Liver (tissue), 9 donors: ENCODE data around the gene LRRC2. TPM values are rescaled to one million over a fixed set of nuclear protein-coding genes. Genes with fewer than 3 reads are reported as not detected.
A peak's percentile ranks its signal among the peaks of the same experiment; 100 is the strongest.

Source experiments
- DNase-seq: peaks from one replicate; pipeline ENCODE4 v3.0.0-alpha.2; 2017; ENCODE audit warnings: low spot score
- H3K27ac ChIP-seq, 2 donors: one replicate each; pipeline ENCODE4 v1.7.0; 2013; ENCODE audit warnings: inconsistent platforms in 2 of 2, low read length in 2 of 2, control low read depth in 1 of 2, low read depth in 1 of 2, mild to moderate bottlenecking in 1 of 2
- H3K27me3 ChIP-seq, 4 donors: one replicate each; pipeline versions ENCODE4 v1.6.1 to v1.7.0; 2013; ENCODE audit warnings: low read length in 3 of 4, inconsistent platforms in 1 of 4, mild to moderate bottlenecking in 1 of 4, moderate library complexity in 1 of 4; ENCODE audit not compliant: control insufficient read depth in 4 of 4, insufficient read depth in 4 of 4
- H3K36me3 ChIP-seq, 4 donors: one replicate each; pipeline versions ENCODE4 v1.6.1 to v1.7.0; 2013; ENCODE audit warnings: low read length in 3 of 4, mild to moderate bottlenecking in 3 of 4, low read depth in 1 of 4, moderate library complexity in 1 of 4; ENCODE audit not compliant: control insufficient read depth in 4 of 4, insufficient read depth in 3 of 4
- H3K4me1 ChIP-seq, 4 donors: one replicate each; pipeline versions ENCODE4 v1.6.1 to v1.7.0; 2013; ENCODE audit warnings: low read length in 3 of 4, mild to moderate bottlenecking in 3 of 4, moderate library complexity in 1 of 4; ENCODE audit not compliant: control insufficient read depth in 4 of 4, insufficient read depth in 4 of 4
- H3K4me3 ChIP-seq, 3 donors: one replicate each; pipeline versions ENCODE4 v1.6.1 to v1.7.0; 2013; ENCODE audit warnings: low read length in 3 of 3, control low read depth in 1 of 3, low read depth in 1 of 3, mild to moderate bottlenecking in 1 of 3
- H3K9ac ChIP-seq, 2 donors: one replicate each; pipeline ENCODE4 v1.7.0; 2013; ENCODE audit warnings: low read length in 2 of 2, mild to moderate bottlenecking in 2 of 2, moderate library complexity in 2 of 2, control low read depth in 1 of 2, low read depth in 1 of 2
- H3K9me3 ChIP-seq, 4 donors: one replicate each; pipeline versions ENCODE4 v1.6.1 to v1.7.0; 2013; ENCODE audit warnings: low read length in 3 of 4; ENCODE audit not compliant: control insufficient read depth in 4 of 4
- ATF3 ChIP-seq: IDR thresholded peaks from 2 replicates; pipeline ENCODE4 v1.6.1; 2016; ENCODE audit warnings: antibody characterized with exemption
- EGR1 ChIP-seq, 2 donors: IDR thresholded peaks; 2 replicates each; pipeline ENCODE4 v1.6.1; 2016 to 2018; ENCODE audit warnings: antibody characterized with exemption in 2 of 2, low read depth in 2 of 2
- FOXA1 ChIP-seq: IDR thresholded peaks from 2 replicates; pipeline ENCODE4 v1.6.1; 2016; ENCODE audit warnings: antibody characterized with exemption
- FOXA2 ChIP-seq: IDR thresholded peaks from 2 replicates; pipeline ENCODE4 v1.6.1; 2016; ENCODE audit warnings: antibody characterized with exemption
- GABPA ChIP-seq, 2 donors: IDR thresholded peaks in 1 of 2; conservative IDR thresholded peaks in 1 of 2; 2 replicates each; pipeline ENCODE4 v1.6.1; 2016; ENCODE audit warnings: antibody characterized with exemption in 2 of 2, mild to moderate bottlenecking in 1 of 2, moderate library complexity in 1 of 2
- HNF4A ChIP-seq, 2 donors: conservative IDR thresholded peaks; 2 replicates each; pipeline ENCODE4 v1.6.1; 2016; ENCODE audit warnings: antibody characterized with exemption in 2 of 2, mild to moderate bottlenecking in 2 of 2
- HNF4G ChIP-seq: IDR thresholded peaks from 2 replicates; pipeline ENCODE4 v1.6.1; 2016; ENCODE audit warnings: antibody characterized with exemption
- JUND ChIP-seq, 2 donors: IDR thresholded peaks; 2 replicates each; pipeline ENCODE4 v1.6.1; 2016; ENCODE audit warnings: antibody characterized with exemption in 2 of 2
- MAX ChIP-seq: IDR thresholded peaks from 2 replicates; pipeline ENCODE4 v1.6.1; 2016; ENCODE audit warnings: antibody characterized with exemption
- NR2F2 ChIP-seq: IDR thresholded peaks from 2 replicates; pipeline ENCODE4 v1.6.1; 2016; ENCODE audit warnings: antibody characterized with exemption
- RAD21 ChIP-seq, 2 donors: IDR thresholded peaks; 2 replicates each; pipeline ENCODE4 v1.6.1; 2016; ENCODE audit warnings: antibody characterized with exemption in 2 of 2, mild to moderate bottlenecking in 2 of 2
- REST ChIP-seq: IDR thresholded peaks from 2 replicates; pipeline ENCODE4 v1.6.1; 2016; ENCODE audit warnings: antibody characterized with exemption, mild to moderate bottlenecking
- RXRA ChIP-seq, 2 donors: IDR thresholded peaks; 2 replicates each; pipeline ENCODE4 v1.6.1; 2017 to 2018; ENCODE audit warnings: antibody characterized with exemption in 2 of 2, mild to moderate bottlenecking in 1 of 2
- SP1 ChIP-seq: IDR thresholded peaks from 2 replicates; pipeline ENCODE4 v1.6.1; 2018; ENCODE audit warnings: antibody characterized with exemption, mild to moderate bottlenecking
- TAF1 ChIP-seq: conservative IDR thresholded peaks from 2 replicates; pipeline ENCODE4 v1.6.1; 2016; ENCODE audit warnings: antibody characterized with exemption, mild to moderate bottlenecking
- YY1 ChIP-seq: IDR thresholded peaks from 2 replicates; pipeline ENCODE4 v1.6.1; 2016; ENCODE audit warnings: antibody characterized with exemption, mild to moderate bottlenecking
- WGBS: extraction: QIAGEN DNeasy Blood & Tissue Kit; methylation state at CpG from one replicate; pipeline ENCODE4 v1.1.7; 2013; 5-methylcytosine and 5-hydroxymethylcytosine counted together
- polyA plus RNA-seq, 2 donors: library from polyadenylated mRNA; stranded (reverse) in 1 of 2; unstranded in 1 of 2; fragments of 200-250 nt in 1 of 2; fragments of >200 nt in 1 of 2; fragmentation: Nextera tagmentation in 1 of 2; extraction: Ambion mirVana in 1 of 2; gene quantifications; one replicate each; pipeline versions ENCODE4 v1.2.1 to v1.2.3, GENCODE V29; 2013 to 2015
- total RNA-seq, 2 donors: library from RNA; depleted of rRNA; stranded (reverse); fragments of >200 nt; gene quantifications; one replicate each; pipeline ENCODE4 v1.2.3, GENCODE V29; 2014
- TF ChIP-seq, protein P1 (sequence below): fragments of 150-350 bp; IDR thresholded peaks from 2 replicates; pipeline ENCODE4 v1.5.1; 2017; ENCODE audit warnings: improper control_type of control experiment, low read depth, low read length; ENCODE audit not compliant: missing input control
- donor health status: healthy.
- donor health status: healthy.
- donor health status: healthy.
- donor health status: healthy.
- donor health status: healthy.

LRRC2 gene
- total and polyA plus RNA-seq, 4 donors: 0.93 to 7.6 (median 4.2) TPM

- peaks cover 0 to 21% (median 13%) of the 10 kb centered on the region in 4 donors for H3K4me1 ChIP-seq
- H3K27me3 ChIP-seq: no peaks in the 10 kb centered on the region
- TF ChIP-seq TAF1 (peak; percentile 39), JUND (IDR thresholded peaks at IDR 0.05) (peak in 1 of 2 donors; percentile 11), NR2F2 (no peak), RXRA (IDR thresholded peaks at IDR 0.05) (no peak), GABPA (IDR thresholded peaks at IDR 0.05 in 1 of 2, conservative IDR thresholded peaks at IDR 0.05 in 1 of 2) (no peak), HNF4A (conservative IDR thresholded peaks at IDR 0.05) (peak; percentile 50 to 88), YY1 (peak; percentile 15), MAX (no peak), ATF3 (no peak), HNF4G (peak; percentile 70), REST (no peak), RAD21 (IDR thresholded peaks at IDR 0.05) (no peak), SP1 (peak; percentile 66)
- TF ChIP-seq, protein P1, sequence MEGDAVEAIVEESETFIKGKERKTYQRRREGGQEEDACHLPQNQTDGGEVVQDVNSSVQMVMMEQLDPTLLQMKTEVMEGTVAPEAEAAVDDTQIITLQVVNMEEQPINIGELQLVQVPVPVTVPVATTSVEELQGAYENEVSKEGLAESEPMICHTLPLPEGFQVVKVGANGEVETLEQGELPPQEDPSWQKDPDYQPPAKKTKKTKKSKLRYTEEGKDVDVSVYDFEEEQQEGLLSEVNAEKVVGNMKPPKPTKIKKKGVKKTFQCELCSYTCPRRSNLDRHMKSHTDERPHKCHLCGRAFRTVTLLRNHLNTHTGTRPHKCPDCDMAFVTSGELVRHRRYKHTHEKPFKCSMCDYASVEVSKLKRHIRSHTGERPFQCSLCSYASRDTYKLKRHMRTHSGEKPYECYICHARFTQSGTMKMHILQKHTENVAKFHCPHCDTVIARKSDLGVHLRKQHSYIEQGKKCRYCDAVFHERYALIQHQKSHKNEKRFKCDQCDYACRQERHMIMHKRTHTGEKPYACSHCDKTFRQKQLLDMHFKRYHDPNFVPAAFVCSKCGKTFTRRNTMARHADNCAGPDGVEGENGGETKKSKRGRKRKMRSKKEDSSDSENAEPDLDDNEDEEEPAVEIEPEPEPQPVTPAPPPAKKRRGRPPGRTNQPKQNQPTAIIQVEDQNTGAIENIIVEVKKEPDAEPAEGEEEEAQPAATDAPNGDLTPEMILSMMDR: no peak
- H3K4me3 ChIP-seq: peak overlapping the region; percentile 24 to 63 (median 48)
- peak overlapping the region; percentile 89 to 93 for H3K27ac ChIP-seq
- H3K9ac ChIP-seq: peak overlapping the region in 1 of 2 donors; percentile 70
- 34% methylated on average over 4 of the region's 4 CpGs for WGBS
- DNase-seq: no peak
- H3K9me3 ChIP-seq: no peaks in the 10 kb centered on the region
- no peaks in the 10 kb centered on the region for H3K36me3 ChIP-seq
Measured at GRCh38 chr3:46559091-46559704, 6.9 kb downstream of the LRRC2 start.

- Histone ChIP-seq H3K9me3 (no peaks in the 10 kb centered on the region), H3K27me3 (no peaks in the 10 kb centered on the region), H3K4me1 (peaks cover under 1 to 21% (median 13%) of the 10 kb centered on the region in 4 donors), H3K27ac (peak overlapping the region; percentile 89 to 93), H3K9ac (peak overlapping the region; percentile 66 to 70), H3K36me3 (no peaks in the 10 kb centered on the region), H3K4me3 (peak overlapping the region; percentile 24 to 63 (median 48))
- 12% methylated on average over 22 of the region's 22 CpGs for WGBS
- DNase-seq: peak; percentile 81
- TF ChIP-seq MAX: peak; percentile 70
- peak; percentile 42 to 47 for TF ChIP-seq JUND (IDR thresholded peaks at IDR 0.05)
- TF ChIP-seq RXRA (IDR thresholded peaks at IDR 0.05): peak; percentile 55 to 67
- peak; percentile 47 for TF ChIP-seq ATF3
- TF ChIP-seq YY1: peak; percentile 46
- TF ChIP-seq REST: peak; percentile 69
- TF ChIP-seq FOXA1: no peak
- peak; percentile 5 for TF ChIP-seq NR2F2
- peak in 1 of 2 donors; percentile 56 for TF ChIP-seq EGR1 (IDR thresholded peaks at IDR 0.05; ENCODE audit: low read depth in 2 of 2)
- TF ChIP-seq SP1: peak; percentile 87
- TF ChIP-seq FOXA2: no peak
- no peak for TF ChIP-seq TAF1
Measured at GRCh38 chr3:46558184-46559043, 7.7 kb downstream of the LRRC2 start.
